NT2/D1 (cell line): Measurements from ENCODE around the gene CBX8.
"Not testable (repeated sequence)": the region's sequence is repeated elsewhere in the genome, so short reads cannot be mapped to it uniquely, and the experiment has no call there.

Source experiments
- DNase-seq: peaks from one replicate; pipeline ENCODE4 v3.0.0-alpha.2; 2011; ENCODE audit warnings: low read depth, low spot score
- H3K27me3 ChIP-seq: 2 replicates; pipeline ENCODE4 v1.6.0; 2011; ENCODE audit warnings: mild to moderate bottlenecking; ENCODE audit not compliant: insufficient read length, insufficient read depth
- H3K36me3 ChIP-seq: 2 replicates; pipeline ENCODE4 v1.6.1; 2011; ENCODE audit warnings: mild to moderate bottlenecking, low read length, mixed read lengths; ENCODE audit not compliant: insufficient read depth, insufficient read length
- H3K4me1 ChIP-seq: 2 replicates; pipeline ENCODE4 v1.5.1; 2011; ENCODE audit not compliant: insufficient read depth, insufficient read length
- H3K4me3 ChIP-seq: 2 replicates; pipeline ENCODE4 v1.5.1; 2011; ENCODE audit warnings: low read depth; ENCODE audit not compliant: insufficient read length
- H3K9ac ChIP-seq: 2 replicates; pipeline ENCODE4 v1.6.0; 2011; ENCODE audit warnings: low read depth; ENCODE audit not compliant: insufficient read length
- H3K9me3 ChIP-seq: 2 replicates; pipeline ENCODE4 v1.5.1; 2011; ENCODE audit warnings: mild to moderate bottlenecking, low read length; ENCODE audit not compliant: insufficient read depth
- SUZ12 ChIP-seq: IDR thresholded peaks from 2 replicates; pipeline ENCODE4 v1.6.1; 2011; ENCODE audit not compliant: insufficient read length, insufficient read depth; ENCODE audit errors: extremely low read depth
- YY1 ChIP-seq: IDR thresholded peaks from 2 replicates; pipeline ENCODE4 v1.6.1; 2011; ENCODE audit not compliant: insufficient read length, insufficient read depth
- ZNF274 ChIP-seq: IDR thresholded peaks from 2 replicates; pipeline ENCODE4 v1.6.1; 2011; ENCODE audit warnings: mild to moderate bottlenecking, low read depth, low read length

CBX8 gene

DNA sequence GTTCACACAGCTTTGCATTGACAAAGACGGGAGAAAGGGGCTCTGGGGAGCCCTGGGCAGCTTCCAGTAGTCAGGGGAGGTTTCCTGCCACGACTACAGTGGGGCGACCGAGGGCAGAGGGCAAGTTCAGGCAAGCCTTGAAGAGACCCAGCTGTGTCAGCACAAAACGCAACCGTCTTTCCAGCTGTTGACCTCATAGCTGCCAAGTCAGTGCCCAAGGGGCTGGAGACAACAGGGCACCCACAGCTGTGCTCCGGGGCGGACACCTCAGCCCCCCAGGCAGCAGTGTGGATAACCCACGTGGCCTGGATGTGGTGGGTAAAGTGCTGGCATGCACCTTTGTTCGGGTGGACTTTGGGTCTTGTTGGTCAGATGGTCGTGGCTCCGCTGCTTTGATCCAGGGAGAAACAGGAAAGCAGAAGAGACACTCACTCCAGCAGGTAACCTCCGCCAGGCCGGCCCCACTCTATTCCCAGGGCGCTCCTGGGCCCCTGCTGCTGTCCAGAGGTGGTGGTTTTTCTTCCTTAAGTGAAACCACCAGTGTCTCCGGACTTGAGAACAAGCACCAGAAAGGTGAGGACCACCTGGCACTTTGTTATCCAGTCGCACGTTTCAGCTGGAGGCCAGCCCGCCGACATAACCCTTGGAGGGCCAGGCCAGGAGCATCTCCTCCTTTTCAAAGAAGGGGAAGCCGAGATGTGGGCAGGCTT is 36.5 kb downstream of the CBX8 start:
- Histone ChIP-seq H3K4me3 (no peak overlapping the region), H3K4me1 (peaks cover 2% of the 10 kb centered on the region), H3K9ac (no peak overlapping the region), H3K27me3 (no peaks in the 10 kb centered on the region), H3K36me3 (no peaks in the 10 kb centered on the region), H3K9me3 (no peaks in the 10 kb centered on the region)
- no peak for TF ChIP-seq SUZ12
- TF ChIP-seq YY1 = no peak
- no peak for TF ChIP-seq ZNF274
- no peak for DNase-seq

DNA sequence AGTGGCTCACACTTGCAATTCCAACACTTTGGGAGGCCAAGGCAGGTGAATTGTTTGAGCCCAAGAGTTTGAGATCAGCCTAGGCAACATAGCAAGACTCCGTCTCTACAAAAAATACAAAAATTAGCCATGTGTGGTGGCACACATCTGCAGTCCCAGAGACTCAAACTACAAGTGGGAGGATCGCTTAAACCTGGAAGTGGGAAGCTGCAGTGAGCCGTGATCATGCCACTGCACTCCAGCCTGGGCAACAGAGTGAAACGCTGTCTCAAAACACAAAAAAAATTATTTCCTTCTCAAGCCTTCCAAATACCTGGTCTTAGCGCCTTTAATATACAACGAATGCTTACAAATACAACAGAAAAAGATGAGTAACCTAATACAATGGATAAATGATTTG is 38.6 kb downstream of the CBX8 start:
- H3K9ac ChIP-seq = no peak overlapping the region
- no peaks in the 10 kb centered on the region for H3K36me3 ChIP-seq
- TF ChIP-seq SUZ12 (no peak), ZNF274 (no peak), YY1 (no peak)
- H3K4me3 ChIP-seq = no peak overlapping the region
- no peaks in the 10 kb centered on the region for H3K9me3 ChIP-seq
- no peak for DNase-seq
- H3K4me1 ChIP-seq = peaks cover 2% of the 10 kb centered on the region
- no peaks in the 10 kb centered on the region for H3K27me3 ChIP-seq

DNA sequence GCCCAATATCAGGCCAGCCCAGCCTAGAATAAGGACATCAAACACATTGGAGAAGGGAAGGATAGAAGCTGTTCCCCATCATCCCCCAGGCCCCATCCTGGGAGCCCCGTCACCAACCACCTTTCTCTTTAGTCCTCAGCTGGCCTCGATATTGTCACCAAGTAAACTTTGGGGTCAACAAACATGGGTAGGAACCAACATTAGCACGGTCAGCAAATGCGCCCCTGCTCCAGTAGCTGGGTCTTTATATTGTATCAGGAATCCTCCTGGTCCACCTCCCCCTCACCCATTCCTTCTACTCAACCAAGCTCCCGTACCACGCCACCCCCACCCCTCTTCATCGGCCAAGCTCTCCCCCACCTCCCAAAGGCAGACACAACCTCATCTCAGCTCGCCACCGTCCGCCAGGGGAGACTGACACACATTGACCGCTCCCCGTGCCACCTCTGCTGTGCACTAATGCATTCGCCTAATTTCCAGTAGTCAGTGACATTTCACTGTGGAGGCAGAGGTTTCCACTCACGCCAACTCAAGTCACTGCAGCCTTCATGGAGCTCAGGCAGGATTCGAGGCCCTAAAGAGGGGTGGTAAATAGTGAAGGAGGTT is 39.6 kb downstream of the CBX8 start:
- peaks cover 2% of the 10 kb centered on the region for H3K4me1 ChIP-seq
- TF ChIP-seq SUZ12 (no peak), YY1 (no peak), ZNF274 (no peak)
- H3K36me3 ChIP-seq = no peaks in the 10 kb centered on the region
- no peak for DNase-seq
- no peaks in the 10 kb centered on the region for H3K9me3 ChIP-seq
- H3K9ac ChIP-seq = no peak overlapping the region
- no peaks in the 10 kb centered on the region for H3K27me3 ChIP-seq
- H3K4me3 ChIP-seq = no peak overlapping the region

DNA sequence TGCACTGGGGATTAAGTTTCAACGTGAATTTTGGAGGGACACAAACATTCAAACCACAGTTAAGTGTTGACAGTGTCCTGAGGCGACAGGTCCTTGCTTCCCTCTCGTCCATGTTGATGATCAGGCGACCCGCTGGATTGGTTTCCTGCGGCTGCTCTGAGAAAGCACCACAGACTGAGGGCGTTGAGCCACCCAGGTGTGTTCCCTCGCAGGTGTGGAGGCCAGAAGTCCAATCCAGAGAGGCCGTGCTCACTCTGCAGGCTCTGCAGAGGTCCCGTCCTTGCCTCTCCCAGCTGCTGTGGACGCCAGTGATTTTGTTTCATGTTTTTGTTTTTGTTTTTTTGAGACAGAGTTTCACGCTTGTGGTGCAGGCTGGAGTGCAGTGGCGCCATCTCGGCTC is 41.3 kb downstream of the CBX8 start:
- Histone ChIP-seq H3K4me1 (peaks cover 2% of the 10 kb centered on the region), H3K9me3 (no peaks in the 10 kb centered on the region), H3K9ac (no peak overlapping the region), H3K27me3 (no peaks in the 10 kb centered on the region), H3K36me3 (no peaks in the 10 kb centered on the region), H3K4me3 (no peak overlapping the region)
- TF ChIP-seq ZNF274 = no peak
- no peak for TF ChIP-seq YY1
- no peak for TF ChIP-seq SUZ12
- DNase-seq = no peak

DNA sequence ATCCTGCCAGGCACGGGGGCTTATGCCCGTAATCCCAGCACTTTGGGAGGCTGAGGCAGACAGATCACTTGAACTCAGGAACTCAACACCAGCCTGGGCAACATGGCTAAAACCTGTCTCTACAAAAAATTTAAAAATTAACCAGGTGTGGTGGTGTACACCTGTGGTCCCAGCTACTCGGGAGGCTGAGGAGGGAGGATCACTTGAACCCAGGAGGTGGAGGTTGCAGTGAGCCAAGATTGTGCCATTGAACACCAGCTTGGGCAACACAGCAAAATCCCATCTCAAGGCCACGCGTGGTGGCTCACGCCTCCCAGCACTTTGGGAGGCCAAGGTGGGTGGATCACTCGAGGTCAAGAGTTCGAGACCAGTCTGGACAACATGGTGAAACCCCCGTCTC is 42.0 kb downstream of the CBX8 start:
- not testable (repeated sequence) for H3K27me3 ChIP-seq, H3K9me3 ChIP-seq, H3K4me3 ChIP-seq, H3K4me1 ChIP-seq, DNase-seq, H3K9ac ChIP-seq, H3K36me3 ChIP-seq

DNA sequence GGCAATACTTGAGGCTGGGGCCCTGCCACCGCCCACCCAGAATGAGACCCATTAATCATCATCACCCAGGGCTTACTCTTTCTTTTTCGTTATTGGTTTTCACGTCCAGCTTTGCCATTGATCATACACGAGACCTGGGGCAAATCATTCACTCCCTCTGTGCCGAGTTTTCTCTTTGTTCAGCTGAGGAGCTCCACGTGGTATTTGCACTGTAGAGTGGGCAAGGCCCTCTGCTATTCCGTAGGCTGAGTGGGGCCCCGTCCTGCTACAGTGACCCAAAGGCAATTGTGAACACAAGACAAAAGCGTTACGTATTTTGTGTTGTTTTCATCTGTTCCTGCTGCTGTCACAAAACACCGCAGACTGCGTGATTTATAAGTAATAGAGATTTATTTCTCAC is 42.5 kb downstream of the CBX8 start:
- TF ChIP-seq YY1 = no peak
- TF ChIP-seq SUZ12 = no peak
- no peak for TF ChIP-seq ZNF274
- no peaks in the 10 kb centered on the region for H3K36me3 ChIP-seq
- no peak overlapping the region for H3K9ac ChIP-seq
- DNase-seq = no peak
- no peaks in the 10 kb centered on the region for H3K4me1 ChIP-seq
- H3K27me3 ChIP-seq = peaks cover 6% of the 10 kb centered on the region
- no peak overlapping the region for H3K4me3 ChIP-seq
- H3K9me3 ChIP-seq = no peaks in the 10 kb centered on the region

DNA sequence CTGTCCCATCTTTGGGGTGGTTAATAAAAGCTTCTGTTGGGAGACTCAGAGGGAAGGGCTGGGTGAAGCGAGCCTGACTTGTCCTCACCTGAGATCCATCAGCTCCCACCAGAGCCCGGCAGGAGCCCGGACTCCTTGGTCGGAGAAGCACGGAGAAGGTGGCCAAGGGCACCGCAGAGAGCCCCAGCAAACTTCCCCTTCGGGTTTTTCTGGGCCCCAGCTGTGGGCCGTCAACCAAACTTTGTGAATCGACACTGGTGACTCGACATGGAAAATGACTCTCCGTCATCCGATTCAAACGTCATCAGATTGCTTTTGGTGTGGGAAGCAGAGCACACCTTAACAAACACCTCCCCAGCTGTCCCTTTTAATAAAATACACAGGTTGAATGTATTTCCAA is 44.7 kb downstream of the CBX8 start:
- peaks cover 28% of the 10 kb centered on the region for H3K27me3 ChIP-seq
- H3K9me3 ChIP-seq = no peaks in the 10 kb centered on the region
- H3K9ac ChIP-seq = no peak overlapping the region
- DNase-seq = no peak
- no peak overlapping the region for H3K4me3 ChIP-seq
- peaks cover 10% of the 10 kb centered on the region for H3K4me1 ChIP-seq
- TF ChIP-seq ZNF274 (no peak), SUZ12 (no peak), YY1 (no peak)
- H3K36me3 ChIP-seq = no peaks in the 10 kb centered on the region

DNA sequence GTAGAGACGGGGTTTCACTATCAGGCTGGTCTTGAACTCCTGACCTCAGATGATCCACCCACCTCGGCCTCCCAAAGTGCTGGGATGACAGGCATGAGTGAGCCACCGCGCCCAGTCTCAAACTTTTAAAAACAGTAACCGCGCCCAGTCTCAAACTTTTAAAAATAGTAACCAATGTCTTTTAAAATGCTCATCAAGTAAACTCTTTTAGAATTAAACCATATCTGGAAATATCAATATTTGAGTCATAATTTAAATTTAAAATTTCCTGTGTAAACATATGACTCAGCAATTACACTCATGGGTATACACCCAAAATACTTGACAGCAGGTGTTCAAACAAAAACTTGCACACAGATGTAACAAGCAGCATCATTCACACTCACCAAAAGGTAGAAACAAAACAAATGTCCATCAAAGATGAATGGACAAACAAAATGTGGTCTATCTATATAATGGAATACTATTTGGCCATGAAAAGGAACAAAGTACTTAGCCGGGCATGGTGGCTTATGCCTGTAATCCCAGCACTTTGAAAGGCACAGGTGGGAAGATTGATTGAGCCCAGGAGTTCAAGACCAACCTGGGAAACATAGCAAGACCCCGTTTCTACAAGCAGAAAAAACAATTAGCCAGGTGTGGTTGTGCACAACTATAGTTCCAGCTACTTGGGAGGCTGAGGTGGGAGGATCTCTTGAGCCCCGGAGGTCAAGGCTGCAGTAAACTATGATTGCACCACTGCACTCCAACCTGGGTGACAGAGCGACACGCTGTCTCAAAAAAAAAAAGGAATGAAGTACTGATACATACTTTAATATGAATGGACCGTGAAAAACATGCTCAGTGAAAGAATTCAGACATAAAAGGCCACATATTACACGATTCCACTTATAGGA is 46.0 kb downstream of the CBX8 start:
- no peaks in the 10 kb centered on the region for H3K36me3 ChIP-seq
- H3K27me3 ChIP-seq = peaks cover 30% of the 10 kb centered on the region
- no peaks in the 10 kb centered on the region for H3K9me3 ChIP-seq
- TF ChIP-seq ZNF274 (no peak), SUZ12 (no peak), YY1 (no peak)
- no peak overlapping the region for H3K4me3 ChIP-seq
- no peak overlapping the region for H3K9ac ChIP-seq
- DNase-seq = no peak
- H3K4me1 ChIP-seq = peaks cover 12% of the 10 kb centered on the region
